Memory B cell (primary cell): Measurements from ENCODE around the gene TAF1C.

ENCODE experiments used
- ATAC-seq: fragments of 150-1000 bp; cut with Tn5 transposase; 2 replicates; pipeline ENCODE4 v1.10.0; 2021; ENCODE audit warnings: low read depth, mild to moderate bottlenecking, moderate library complexity
- DNase-seq, 2 donors: peaks; one replicate each; pipeline ENCODE4 v3.0.0; 2022; ENCODE audit warnings: low spot score in 2 of 2
- H3K27ac Mint-ChIP-seq: one replicate; pipeline ENCODE4 v1.8.0; 2022; ENCODE audit warnings: mild to moderate bottlenecking, moderate library complexity, mixed read lengths
- H3K27me3 Mint-ChIP-seq: one replicate; pipeline ENCODE4 v1.8.0; 2022; ENCODE audit warnings: mixed read lengths
- H3K36me3 Mint-ChIP-seq: one replicate; pipeline ENCODE4 v1.8.0; 2022; ENCODE audit warnings: mild to moderate bottlenecking, mixed read lengths
- H3K4me1 Mint-ChIP-seq: one replicate; pipeline ENCODE4 v1.8.0; 2022; ENCODE audit warnings: mixed read lengths
- H3K4me3 Mint-ChIP-seq: one replicate; pipeline ENCODE4 v1.8.0; 2022; ENCODE audit warnings: mild to moderate bottlenecking, moderate library complexity, mixed read lengths
- H3K9me3 Mint-ChIP-seq: one replicate; pipeline ENCODE4 v1.8.0; 2022; ENCODE audit warnings: mixed read lengths

The TAF1C gene

GRCh38 chr16:84186685-84187437 lies at the start of gene TAF1C:
Gene TAF1C, minus strand, starts transcription at chr16:84187057. Its CDS starts 2,069 bp downstream, at chr16:84184988.
- Mint-ChIP-seq H3K9me3 (no peaks in the 10 kb centered on the region), H3K4me1 (peaks cover 13% of the 10 kb centered on the region), H3K36me3 (peaks cover 14% of the 10 kb centered on the region), H3K4me3 (peak within 1 kb of the TSS; percentile 92), H3K27ac (peak within 1 kb of the TSS; percentile 90), H3K27me3 (no peaks in the 10 kb centered on the region)
- ATAC-seq (peak; percentile 98), DNase-seq (peak; percentile 90 to 95)

- Mint-ChIP-seq H3K4me1 (no peaks in the 10 kb centered on the region), H3K36me3 (no peaks in the 10 kb centered on the region), H3K27me3 (peaks cover 16% of the 10 kb centered on the region), H3K4me3 (no peak overlapping the region), H3K27ac (no peak overlapping the region), H3K9me3 (no peaks in the 10 kb centered on the region)
- no peak for DNase-seq
- ATAC-seq = no peak
Measured at GRCh38 chr16:84234321-84235241, 47.7 kb upstream of the TAF1C start.

- ATAC-seq = no peak
- no peaks in the 10 kb centered on the region for H3K36me3 Mint-ChIP-seq
- no peak overlapping the region for H3K27ac Mint-ChIP-seq
Measured at GRCh38 chr16:84233748-84234147, 46.9 kb upstream of the TAF1C start.

GRCh38 chr16:84232969-84233368 lies 46.1 kb upstream of the TAF1C start:
- ATAC-seq = no peak

More at GRCh38 chr16:84233748-84234147, 46.9 kb upstream of the TAF1C start:
- Mint-ChIP-seq H3K4me1 (no peaks in the 10 kb centered on the region), H3K4me3 (no peak overlapping the region), H3K27me3 (peaks cover 13% of the 10 kb centered on the region), H3K9me3 (no peaks in the 10 kb centered on the region)
- DNase-seq = no peak

GRCh38 chr16:84232060-84232459 lies 45.2 kb upstream of the TAF1C start:
- H3K9me3 Mint-ChIP-seq = no peaks in the 10 kb centered on the region
- ATAC-seq = no peak
- H3K4me3 Mint-ChIP-seq = no peak overlapping the region
- H3K36me3 Mint-ChIP-seq = no peaks in the 10 kb centered on the region
- peaks cover 14% of the 10 kb centered on the region for H3K27me3 Mint-ChIP-seq
- no peaks in the 10 kb centered on the region for H3K4me1 Mint-ChIP-seq
- DNase-seq = no peak
- H3K27ac Mint-ChIP-seq = no peak overlapping the region

More at GRCh38 chr16:84232969-84233368, 46.1 kb upstream of the TAF1C start:
- H3K27ac Mint-ChIP-seq = no peak overlapping the region
- H3K4me3 Mint-ChIP-seq = no peak overlapping the region
- DNase-seq = no peak
- H3K36me3 Mint-ChIP-seq = no peaks in the 10 kb centered on the region
- H3K4me1 Mint-ChIP-seq = no peaks in the 10 kb centered on the region
- no peaks in the 10 kb centered on the region for H3K9me3 Mint-ChIP-seq
- H3K27me3 Mint-ChIP-seq = peaks cover 13% of the 10 kb centered on the region

- Mint-ChIP-seq H3K36me3 (no peaks in the 10 kb centered on the region), H3K4me3 (no peak overlapping the region), H3K4me1 (no peaks in the 10 kb centered on the region), H3K27ac (no peak overlapping the region), H3K9me3 (no peaks in the 10 kb centered on the region), H3K27me3 (peaks cover 24% of the 10 kb centered on the region)
- DNase-seq = no peak
- no peak for ATAC-seq
Measured at GRCh38 chr16:84229471-84229870, 42.6 kb upstream of the TAF1C start.

- H3K4me1 Mint-ChIP-seq = no peaks in the 10 kb centered on the region
- H3K4me3 Mint-ChIP-seq = no peak overlapping the region
- peaks cover 21% of the 10 kb centered on the region for H3K27me3 Mint-ChIP-seq
- ATAC-seq (no peak), DNase-seq (no peak)
- H3K36me3 Mint-ChIP-seq = no peaks in the 10 kb centered on the region
- H3K9me3 Mint-ChIP-seq = no peaks in the 10 kb centered on the region
- no peak overlapping the region for H3K27ac Mint-ChIP-seq
Measured at GRCh38 chr16:84228256-84228838, 41.5 kb upstream of the TAF1C start.

- DNase-seq (no peak), ATAC-seq (no peak)
- H3K4me3 Mint-ChIP-seq = no peak overlapping the region
- peaks cover 21% of the 10 kb centered on the region for H3K27me3 Mint-ChIP-seq
- no peaks in the 10 kb centered on the region for H3K9me3 Mint-ChIP-seq
- H3K4me1 Mint-ChIP-seq = no peaks in the 10 kb centered on the region
- H3K36me3 Mint-ChIP-seq = no peaks in the 10 kb centered on the region
- H3K27ac Mint-ChIP-seq = no peak overlapping the region
Measured at GRCh38 chr16:84227548-84227947, 40.7 kb upstream of the TAF1C start.

- Mint-ChIP-seq H3K4me3 (no peak overlapping the region), H3K27ac (no peak overlapping the region), H3K36me3 (no peaks in the 10 kb centered on the region), H3K4me1 (no peaks in the 10 kb centered on the region), H3K27me3 (peaks cover 17% of the 10 kb centered on the region), H3K9me3 (no peaks in the 10 kb centered on the region)
- no peak for DNase-seq
- no peak for ATAC-seq
Measured at GRCh38 chr16:84226026-84226425, 39.2 kb upstream of the TAF1C start.

GRCh38 chr16:84225571-84225970 lies 38.7 kb upstream of the TAF1C start:
- H3K36me3 Mint-ChIP-seq = no peaks in the 10 kb centered on the region
- ATAC-seq (no peak), DNase-seq (no peak)
- no peaks in the 10 kb centered on the region for H3K4me1 Mint-ChIP-seq
- H3K27me3 Mint-ChIP-seq = peaks cover 20% of the 10 kb centered on the region
- no peaks in the 10 kb centered on the region for H3K9me3 Mint-ChIP-seq
- no peak overlapping the region for H3K4me3 Mint-ChIP-seq
- H3K27ac Mint-ChIP-seq = no peak overlapping the region

- Mint-ChIP-seq H3K27me3 (peaks cover 20% of the 10 kb centered on the region), H3K4me1 (no peaks in the 10 kb centered on the region), H3K9me3 (no peaks in the 10 kb centered on the region), H3K27ac (no peak overlapping the region), H3K4me3 (no peak overlapping the region), H3K36me3 (no peaks in the 10 kb centered on the region)
- ATAC-seq (no peak), DNase-seq (no peak)
Measured at GRCh38 chr16:84225126-84225525, 38.3 kb upstream of the TAF1C start.

- Mint-ChIP-seq H3K4me1 (no peaks in the 10 kb centered on the region), H3K27me3 (peaks cover 22% of the 10 kb centered on the region), H3K9me3 (no peaks in the 10 kb centered on the region), H3K27ac (no peak overlapping the region), H3K4me3 (no peak overlapping the region), H3K36me3 (no peaks in the 10 kb centered on the region)
- DNase-seq (no peak), ATAC-seq (no peak)
Measured at GRCh38 chr16:84224554-84224953, 37.7 kb upstream of the TAF1C start.

GRCh38 chr16:84223456-84223855 lies 36.6 kb upstream of the TAF1C start:
- Mint-ChIP-seq H3K4me3 (no peak overlapping the region), H3K9me3 (no peaks in the 10 kb centered on the region), H3K27me3 (peaks cover 22% of the 10 kb centered on the region), H3K27ac (no peak overlapping the region), H3K4me1 (no peaks in the 10 kb centered on the region), H3K36me3 (no peaks in the 10 kb centered on the region)
- DNase-seq = no peak
- no peak for ATAC-seq

GRCh38 chr16:84220851-84221250 lies 34.0 kb upstream of the TAF1C start:
- no peak for ATAC-seq
- Mint-ChIP-seq H3K27me3 (peaks cover 11% of the 10 kb centered on the region), H3K27ac (no peak overlapping the region), H3K36me3 (no peaks in the 10 kb centered on the region), H3K9me3 (no peaks in the 10 kb centered on the region), H3K4me1 (no peaks in the 10 kb centered on the region), H3K4me3 (no peak overlapping the region)
- DNase-seq = no peak
